HEK293 (cell line): Measurements from ENCODE around the gene TMEM184B.
A peak's percentile ranks its signal among the peaks of the same experiment; 100 is the strongest.

ENCODE experiments used
- HOXC10 ChIP-seq: sonication (generic); formaldehyde crosslinking; IDR thresholded peaks from 2 replicates; pipeline ENCODE4 v1.8.1; 2023; ENCODE audit warnings: mild to moderate bottlenecking, missing genetic modification reagents
- KLF10 ChIP-seq: fragments of 450-650 bp; IDR thresholded peaks from 2 replicates; pipeline ENCODE4 v1.5.1; 2018; ENCODE audit warnings: missing biosample characterization, mild to moderate bottlenecking, missing genetic modification characterization
- KLF16 ChIP-seq: fragments of 450-650 bp; formaldehyde crosslinking; IDR thresholded peaks from 2 replicates; pipeline ENCODE4 v1.5.1; 2017; ENCODE audit warnings: missing biosample characterization, missing genetic modification characterization
- YY1 ChIP-seq: fragments of 450-650 bp; formaldehyde crosslinking; IDR thresholded peaks from 2 replicates; pipeline ENCODE4 v1.5.1; 2018; ENCODE audit warnings: missing biosample characterization, missing genetic modification characterization
- ZBTB17 ChIP-seq: fragments of 450-650 bp; formaldehyde crosslinking; IDR thresholded peaks from 2 replicates; pipeline ENCODE4 v1.5.1; 2016; ENCODE audit warnings: missing biosample characterization, missing genetic modification characterization
- ZBTB48 ChIP-seq: fragments of 450-650 bp; formaldehyde crosslinking; IDR thresholded peaks from 2 replicates; pipeline ENCODE4 v1.5.1; 2016; ENCODE audit warnings: missing biosample characterization, missing genetic modification characterization
- ZFHX2 ChIP-seq: fragments of 450-650 bp; formaldehyde crosslinking; conservative IDR thresholded peaks from 2 replicates; pipeline ENCODE4 v1.5.1; 2016; ENCODE audit warnings: missing biosample characterization, missing genetic modification characterization
- ZFP3 ChIP-seq: fragments of 450-650 bp; formaldehyde crosslinking; IDR thresholded peaks from 2 replicates; pipeline ENCODE4 v1.5.1; 2016; ENCODE audit warnings: low read depth, missing biosample characterization, missing genetic modification characterization
- ZNF133 ChIP-seq: fragments of 450-650 bp; formaldehyde crosslinking; IDR thresholded peaks from 2 replicates; pipeline ENCODE4 v1.5.1; 2016; ENCODE audit warnings: missing biosample characterization, missing genetic modification characterization
- ZNF202 ChIP-seq: fragments of 450-650 bp; formaldehyde crosslinking; IDR thresholded peaks from 2 replicates; pipeline ENCODE4 v1.5.1; 2016; ENCODE audit warnings: missing biosample characterization, missing genetic modification characterization, borderline replicate concordance
- ZNF214 ChIP-seq: fragments of 450-650 bp; formaldehyde crosslinking; IDR thresholded peaks from 2 replicates; pipeline ENCODE4 v1.5.1; 2017; ENCODE audit warnings: missing biosample characterization, mild to moderate bottlenecking, missing genetic modification characterization, borderline replicate concordance
- ZNF292 ChIP-seq: fragments of 450-650 bp; formaldehyde crosslinking; IDR thresholded peaks from 2 replicates; pipeline ENCODE4 v1.5.1; 2016; ENCODE audit warnings: low read depth, missing biosample characterization, missing genetic modification characterization, borderline replicate concordance
- ZNF416 ChIP-seq: fragments of 450-650 bp; formaldehyde crosslinking; IDR thresholded peaks from 2 replicates; pipeline ENCODE4 v1.5.1; 2016; ENCODE audit warnings: missing biosample characterization, missing genetic modification characterization
- ZNF433 ChIP-seq: fragments of 450-650 bp; formaldehyde crosslinking; IDR thresholded peaks from 2 replicates; pipeline ENCODE4 v1.5.1; 2016; ENCODE audit warnings: missing biosample characterization, missing genetic modification characterization, low read depth
- ZNF596 ChIP-seq: fragments of 450-650 bp; IDR thresholded peaks from 2 replicates; pipeline ENCODE4 v1.5.0; 2018; ENCODE audit warnings: missing biosample characterization, mild to moderate bottlenecking, missing genetic modification characterization, moderate library complexity
- ZNF610 ChIP-seq: fragments of 450-650 bp; formaldehyde crosslinking; IDR thresholded peaks from 2 replicates; pipeline ENCODE4 v1.5.1; 2016; ENCODE audit warnings: missing biosample characterization, missing genetic modification characterization, borderline replicate concordance
- ZNF626 ChIP-seq: fragments of 450-650 bp; sonication (Bioruptor Pico); formaldehyde crosslinking; IDR thresholded peaks from 2 replicates; pipeline ENCODE4 v1.5.1; 2018; ENCODE audit warnings: missing biosample characterization, missing genetic modification characterization, inconsistent platforms
- ZNF629 ChIP-seq: fragments of 450-650 bp; formaldehyde crosslinking; IDR thresholded peaks from 2 replicates; pipeline ENCODE4 v1.5.1; 2017; ENCODE audit warnings: missing biosample characterization, missing genetic modification characterization
- ZNF785 ChIP-seq: fragments of 450-650 bp; formaldehyde crosslinking; IDR thresholded peaks from 2 replicates; pipeline ENCODE4 v1.5.1; 2016; ENCODE audit warnings: missing biosample characterization, missing genetic modification characterization
- ZXDB ChIP-seq: fragments of 450-650 bp; formaldehyde crosslinking; IDR thresholded peaks from 2 replicates; pipeline ENCODE4 v1.5.1; 2016; ENCODE audit warnings: missing biosample characterization, missing genetic modification characterization
- TF ChIP-seq, protein P1 (sequence below): fragments of 450-650 bp; formaldehyde crosslinking; IDR thresholded peaks from 2 replicates; pipeline ENCODE4 v1.5.1; 2016; ENCODE audit warnings: missing biosample characterization, missing genetic modification characterization
- TF ChIP-seq, protein P2 (sequence below): fragments of 450-650 bp; formaldehyde crosslinking; IDR thresholded peaks from 2 replicates; pipeline ENCODE4 v1.5.1; 2016; ENCODE audit warnings: missing biosample characterization, missing genetic modification characterization, low read depth
- TF ChIP-seq, protein P3 (sequence below): fragments of 450-650 bp; formaldehyde crosslinking; IDR thresholded peaks from 2 replicates; pipeline ENCODE4 v1.5.1; 2016; ENCODE audit warnings: missing biosample characterization, missing genetic modification characterization
- TF ChIP-seq, protein P4 (sequence below): fragments of 450-650 bp; formaldehyde crosslinking; IDR thresholded peaks from 2 replicates; pipeline ENCODE4 v1.5.1; 2016; ENCODE audit warnings: missing biosample characterization, missing genetic modification characterization
- TF ChIP-seq, protein P5 (sequence below): fragments of 450-650 bp; formaldehyde crosslinking; optimal IDR thresholded peaks from 2 replicates; pipeline ENCODE3; 2016; ENCODE audit warnings: missing biosample characterization, mild to moderate bottlenecking, missing genetic modification characterization
- TF ChIP-seq, protein P6 (sequence below): fragments of 450-650 bp; formaldehyde crosslinking; IDR thresholded peaks from 2 replicates; pipeline ENCODE4 v1.5.1; 2016; ENCODE audit warnings: missing biosample characterization, missing genetic modification characterization
- TF ChIP-seq, protein P7 (sequence below): fragments of 450-650 bp; formaldehyde crosslinking; IDR thresholded peaks from 2 replicates; pipeline ENCODE4 v1.5.1; 2016; ENCODE audit warnings: missing biosample characterization, missing genetic modification characterization

Gene TMEM184B

DNA sequence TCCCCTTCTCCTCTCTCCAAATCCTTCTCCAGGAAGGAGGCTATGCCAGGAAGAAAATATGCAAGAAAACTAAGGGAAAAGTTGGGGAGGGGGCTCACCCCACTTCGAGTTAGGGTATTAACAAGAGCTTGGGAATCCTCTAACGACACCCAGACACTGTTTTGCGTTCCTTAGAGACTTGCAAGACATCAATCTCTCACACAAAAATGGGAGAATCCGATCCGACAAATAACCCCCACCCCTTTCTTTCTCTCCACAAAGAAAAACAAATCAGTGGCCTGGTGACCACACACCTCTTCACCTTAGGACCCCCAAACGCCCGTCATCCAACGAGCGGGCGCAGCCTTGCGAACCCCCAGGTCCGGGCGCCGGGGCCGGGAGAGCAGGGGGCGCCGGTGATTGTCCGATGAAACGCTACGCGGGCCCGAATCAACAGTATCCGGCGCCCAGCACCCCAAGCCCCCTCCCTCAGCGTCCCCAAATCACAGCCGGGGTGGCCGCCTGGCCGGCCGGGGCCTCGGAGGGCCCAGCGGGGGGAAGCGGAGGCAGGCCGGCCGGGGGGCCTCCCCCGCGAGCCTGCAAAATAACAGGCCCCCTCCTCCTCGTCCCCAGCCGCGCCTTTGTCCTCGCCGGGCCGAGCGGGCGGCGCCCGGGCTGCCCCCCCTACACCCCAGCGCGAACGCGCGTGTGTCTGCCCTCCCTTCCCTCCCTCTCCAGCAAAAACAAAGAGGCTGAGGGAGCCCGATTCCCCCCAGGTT is 43.7 kb upstream of the TMEM184B start (continued):
- TF ChIP-seq, protein P1, sequence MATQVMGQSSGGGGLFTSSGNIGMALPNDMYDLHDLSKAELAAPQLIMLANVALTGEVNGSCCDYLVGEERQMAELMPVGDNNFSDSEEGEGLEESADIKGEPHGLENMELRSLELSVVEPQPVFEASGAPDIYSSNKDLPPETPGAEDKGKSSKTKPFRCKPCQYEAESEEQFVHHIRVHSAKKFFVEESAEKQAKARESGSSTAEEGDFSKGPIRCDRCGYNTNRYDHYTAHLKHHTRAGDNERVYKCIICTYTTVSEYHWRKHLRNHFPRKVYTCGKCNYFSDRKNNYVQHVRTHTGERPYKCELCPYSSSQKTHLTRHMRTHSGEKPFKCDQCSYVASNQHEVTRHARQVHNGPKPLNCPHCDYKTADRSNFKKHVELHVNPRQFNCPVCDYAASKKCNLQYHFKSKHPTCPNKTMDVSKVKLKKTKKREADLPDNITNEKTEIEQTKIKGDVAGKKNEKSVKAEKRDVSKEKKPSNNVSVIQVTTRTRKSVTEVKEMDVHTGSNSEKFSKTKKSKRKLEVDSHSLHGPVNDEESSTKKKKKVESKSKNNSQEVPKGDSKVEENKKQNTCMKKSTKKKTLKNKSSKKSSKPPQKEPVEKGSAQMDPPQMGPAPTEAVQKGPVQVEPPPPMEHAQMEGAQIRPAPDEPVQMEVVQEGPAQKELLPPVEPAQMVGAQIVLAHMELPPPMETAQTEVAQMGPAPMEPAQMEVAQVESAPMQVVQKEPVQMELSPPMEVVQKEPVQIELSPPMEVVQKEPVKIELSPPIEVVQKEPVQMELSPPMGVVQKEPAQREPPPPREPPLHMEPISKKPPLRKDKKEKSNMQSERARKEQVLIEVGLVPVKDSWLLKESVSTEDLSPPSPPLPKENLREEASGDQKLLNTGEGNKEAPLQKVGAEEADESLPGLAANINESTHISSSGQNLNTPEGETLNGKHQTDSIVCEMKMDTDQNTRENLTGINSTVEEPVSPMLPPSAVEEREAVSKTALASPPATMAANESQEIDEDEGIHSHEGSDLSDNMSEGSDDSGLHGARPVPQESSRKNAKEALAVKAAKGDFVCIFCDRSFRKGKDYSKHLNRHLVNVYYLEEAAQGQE (tag by site-specific recombination), result no peak
- TF ChIP-seq ZNF433 (tag by site-specific recombination), result no peak
- TF ChIP-seq, protein P2, sequence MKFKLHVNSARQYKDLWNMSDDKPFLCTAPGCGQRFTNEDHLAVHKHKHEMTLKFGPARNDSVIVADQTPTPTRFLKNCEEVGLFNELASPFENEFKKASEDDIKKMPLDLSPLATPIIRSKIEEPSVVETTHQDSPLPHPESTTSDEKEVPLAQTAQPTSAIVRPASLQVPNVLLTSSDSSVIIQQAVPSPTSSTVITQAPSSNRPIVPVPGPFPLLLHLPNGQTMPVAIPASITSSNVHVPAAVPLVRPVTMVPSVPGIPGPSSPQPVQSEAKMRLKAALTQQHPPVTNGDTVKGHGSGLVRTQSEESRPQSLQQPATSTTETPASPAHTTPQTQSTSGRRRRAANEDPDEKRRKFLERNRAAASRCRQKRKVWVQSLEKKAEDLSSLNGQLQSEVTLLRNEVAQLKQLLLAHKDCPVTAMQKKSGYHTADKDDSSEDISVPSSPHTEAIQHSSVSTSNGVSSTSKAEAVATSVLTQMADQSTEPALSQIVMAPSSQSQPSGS, result no peak
- TF ChIP-seq ZNF202 (tag by site-specific recombination), result no peak
- no peak for TF ChIP-seq KLF10 (tag by site-specific recombination)
- TF ChIP-seq HOXC10 (CRISPR knock-in tag), result no peak
- TF ChIP-seq ZNF610, result no peak
- TF ChIP-seq ZNF785, result no peak
- TF ChIP-seq ZBTB17 (tag by site-specific recombination), result no peak
- no peak for TF ChIP-seq KLF16 (tag by site-specific recombination)
- TF ChIP-seq ZXDB (tag by site-specific recombination), result no peak
- TF ChIP-seq, protein P3, sequence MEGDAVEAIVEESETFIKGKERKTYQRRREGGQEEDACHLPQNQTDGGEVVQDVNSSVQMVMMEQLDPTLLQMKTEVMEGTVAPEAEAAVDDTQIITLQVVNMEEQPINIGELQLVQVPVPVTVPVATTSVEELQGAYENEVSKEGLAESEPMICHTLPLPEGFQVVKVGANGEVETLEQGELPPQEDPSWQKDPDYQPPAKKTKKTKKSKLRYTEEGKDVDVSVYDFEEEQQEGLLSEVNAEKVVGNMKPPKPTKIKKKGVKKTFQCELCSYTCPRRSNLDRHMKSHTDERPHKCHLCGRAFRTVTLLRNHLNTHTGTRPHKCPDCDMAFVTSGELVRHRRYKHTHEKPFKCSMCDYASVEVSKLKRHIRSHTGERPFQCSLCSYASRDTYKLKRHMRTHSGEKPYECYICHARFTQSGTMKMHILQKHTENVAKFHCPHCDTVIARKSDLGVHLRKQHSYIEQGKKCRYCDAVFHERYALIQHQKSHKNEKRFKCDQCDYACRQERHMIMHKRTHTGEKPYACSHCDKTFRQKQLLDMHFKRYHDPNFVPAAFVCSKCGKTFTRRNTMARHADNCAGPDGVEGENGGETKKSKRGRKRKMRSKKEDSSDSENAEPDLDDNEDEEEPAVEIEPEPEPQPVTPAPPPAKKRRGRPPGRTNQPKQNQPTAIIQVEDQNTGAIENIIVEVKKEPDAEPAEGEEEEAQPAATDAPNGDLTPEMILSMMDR (tag by site-specific recombination), result no peak
- no peak for TF ChIP-seq ZFP3 (tag by site-specific recombination)
- TF ChIP-seq ZBTB48 (tag by site-specific recombination), result no peak
- no peak for TF ChIP-seq ZNF416
- no peak for TF ChIP-seq ZNF626 (tag by site-specific recombination)
- TF ChIP-seq, protein P4, sequence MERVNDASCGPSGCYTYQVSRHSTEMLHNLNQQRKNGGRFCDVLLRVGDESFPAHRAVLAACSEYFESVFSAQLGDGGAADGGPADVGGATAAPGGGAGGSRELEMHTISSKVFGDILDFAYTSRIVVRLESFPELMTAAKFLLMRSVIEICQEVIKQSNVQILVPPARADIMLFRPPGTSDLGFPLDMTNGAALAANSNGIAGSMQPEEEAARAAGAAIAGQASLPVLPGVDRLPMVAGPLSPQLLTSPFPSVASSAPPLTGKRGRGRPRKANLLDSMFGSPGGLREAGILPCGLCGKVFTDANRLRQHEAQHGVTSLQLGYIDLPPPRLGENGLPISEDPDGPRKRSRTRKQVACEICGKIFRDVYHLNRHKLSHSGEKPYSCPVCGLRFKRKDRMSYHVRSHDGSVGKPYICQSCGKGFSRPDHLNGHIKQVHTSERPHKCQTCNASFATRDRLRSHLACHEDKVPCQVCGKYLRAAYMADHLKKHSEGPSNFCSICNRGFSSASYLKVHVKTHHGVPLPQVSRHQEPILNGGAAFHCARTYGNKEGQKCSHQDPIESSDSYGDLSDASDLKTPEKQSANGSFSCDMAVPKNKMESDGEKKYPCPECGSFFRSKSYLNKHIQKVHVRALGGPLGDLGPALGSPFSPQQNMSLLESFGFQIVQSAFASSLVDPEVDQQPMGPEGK (tag by site-specific recombination), result peak; percentile 34
- TF ChIP-seq ZNF133 (tag by site-specific recombination), result no peak
- no peak for TF ChIP-seq ZFHX2
- TF ChIP-seq, protein P5, sequence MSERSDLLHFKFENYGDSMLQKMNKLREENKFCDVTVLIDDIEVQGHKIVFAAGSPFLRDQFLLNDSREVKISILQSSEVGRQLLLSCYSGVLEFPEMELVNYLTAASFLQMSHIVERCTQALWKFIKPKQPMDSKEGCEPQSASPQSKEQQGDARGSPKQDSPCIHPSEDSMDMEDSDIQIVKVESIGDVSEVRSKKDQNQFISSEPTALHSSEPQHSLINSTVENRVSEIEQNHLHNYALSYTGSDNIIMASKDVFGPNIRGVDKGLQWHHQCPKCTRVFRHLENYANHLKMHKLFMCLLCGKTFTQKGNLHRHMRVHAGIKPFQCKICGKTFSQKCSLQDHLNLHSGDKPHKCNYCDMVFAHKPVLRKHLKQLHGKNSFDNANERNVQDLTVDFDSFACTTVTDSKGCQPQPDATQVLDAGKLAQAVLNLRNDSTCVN (tag by site-specific recombination), result peak; percentile 75
- TF ChIP-seq ZNF214 (tag by site-specific recombination), result no peak
- TF ChIP-seq, protein P6, sequence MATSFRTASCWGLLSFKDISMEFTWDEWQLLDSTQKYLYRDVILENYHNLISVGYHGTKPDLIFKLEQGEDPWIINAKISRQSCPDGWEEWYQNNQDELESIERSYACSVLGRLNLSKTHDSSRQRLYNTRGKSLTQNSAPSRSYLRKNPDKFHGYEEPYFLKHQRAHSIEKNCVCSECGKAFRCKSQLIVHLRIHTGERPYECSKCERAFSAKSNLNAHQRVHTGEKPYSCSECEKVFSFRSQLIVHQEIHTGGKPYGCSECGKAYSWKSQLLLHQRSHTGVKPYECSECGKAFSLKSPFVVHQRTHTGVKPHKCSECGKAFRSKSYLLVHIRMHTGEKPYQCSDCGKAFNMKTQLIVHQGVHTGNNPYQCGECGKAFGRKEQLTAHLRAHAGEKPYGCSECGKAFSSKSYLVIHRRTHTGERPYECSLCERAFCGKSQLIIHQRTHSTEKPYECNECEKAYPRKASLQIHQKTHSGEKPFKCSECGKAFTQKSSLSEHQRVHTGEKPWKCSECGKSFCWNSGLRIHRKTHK (tag by site-specific recombination), result no peak
- no peak for TF ChIP-seq ZNF292 (tag by site-specific recombination)
- TF ChIP-seq ZNF629 (tag by site-specific recombination), result no peak
- TF ChIP-seq YY1 (tag by site-specific recombination), result no peak
- TF ChIP-seq, protein P7, sequence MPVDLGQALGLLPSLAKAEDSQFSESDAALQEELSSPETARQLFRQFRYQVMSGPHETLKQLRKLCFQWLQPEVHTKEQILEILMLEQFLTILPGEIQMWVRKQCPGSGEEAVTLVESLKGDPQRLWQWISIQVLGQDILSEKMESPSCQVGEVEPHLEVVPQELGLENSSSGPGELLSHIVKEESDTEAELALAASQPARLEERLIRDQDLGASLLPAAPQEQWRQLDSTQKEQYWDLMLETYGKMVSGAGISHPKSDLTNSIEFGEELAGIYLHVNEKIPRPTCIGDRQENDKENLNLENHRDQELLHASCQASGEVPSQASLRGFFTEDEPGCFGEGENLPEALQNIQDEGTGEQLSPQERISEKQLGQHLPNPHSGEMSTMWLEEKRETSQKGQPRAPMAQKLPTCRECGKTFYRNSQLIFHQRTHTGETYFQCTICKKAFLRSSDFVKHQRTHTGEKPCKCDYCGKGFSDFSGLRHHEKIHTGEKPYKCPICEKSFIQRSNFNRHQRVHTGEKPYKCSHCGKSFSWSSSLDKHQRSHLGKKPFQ (tag by site-specific recombination), result no peak
- peak; percentile 16; the same call in 1 of the 2 replicates for TF ChIP-seq ZNF596 (tag by site-specific recombination)
